ENCODE data around the gene MEGF9.

Gene MEGF9

GRCh38 chr9:120690372-120690771 lies 23.9 kb downstream of the MEGF9 start:
- TF ChIP-seq CTCF (conservative IDR thresholded peaks at IDR 0.05): no peak
- no peak overlapping the region for H3K27ac ChIP-seq

GRCh38 chr9:120689860-120690259 lies 24.4 kb downstream of the MEGF9 start:
- no peak overlapping the region for H3K27ac ChIP-seq
- no peak for TF ChIP-seq CTCF (conservative IDR thresholded peaks at IDR 0.05)

- no peak for TF ChIP-seq CTCF (conservative IDR thresholded peaks at IDR 0.05)
These were observed 25.5 kb downstream of the MEGF9 start for GRCh38 chr9:120688758-120689157.

GRCh38 chr9:120683150-120683549 lies 31.1 kb downstream of the MEGF9 start:
- H3K27ac ChIP-seq: no peak overlapping the region
- TF ChIP-seq CTCF (conservative IDR thresholded peaks at IDR 0.05): no peak

More at GRCh38 chr9:120688758-120689157, 25.5 kb downstream of the MEGF9 start:
- no peak overlapping the region for H3K27ac ChIP-seq

- TF ChIP-seq CTCF (conservative IDR thresholded peaks at IDR 0.05): no peak
- H3K27ac ChIP-seq: no peak overlapping the region
These were observed 33.1 kb downstream of the MEGF9 start for GRCh38 chr9:120681121-120681520.

GRCh38 chr9:120680579-120680978 lies 33.7 kb downstream of the MEGF9 start:
- no peak overlapping the region for H3K27ac ChIP-seq
- no peak for TF ChIP-seq CTCF (conservative IDR thresholded peaks at IDR 0.05)

- no peak for TF ChIP-seq CTCF (conservative IDR thresholded peaks at IDR 0.05)
- no peak overlapping the region for H3K27ac ChIP-seq
These were observed 34.1 kb downstream of the MEGF9 start for GRCh38 chr9:120680161-120680560.

GRCh38 chr9:120677965-120678364 lies 36.3 kb downstream of the MEGF9 start:
- no peak for TF ChIP-seq CTCF (conservative IDR thresholded peaks at IDR 0.05)

More at GRCh38 chr9:120677965-120678364, 36.3 kb downstream of the MEGF9 start:
- no peak overlapping the region for H3K27ac ChIP-seq
